SK-N-SH (cell line): ENCODE results near the gene ZNF484. TPM values are rescaled to one million over a fixed set of nuclear protein-coding genes. Genes with fewer than 3 reads are reported as not detected.
A peak's percentile ranks its signal among the peaks of the same experiment; 100 is the strongest.
"Not testable (repeated sequence)": the region's sequence is repeated elsewhere in the genome, so short reads cannot be mapped to it uniquely, and the experiment has no call there.

Experiments
- CTCF ChIA-PET: fragments of 300-600, 350-600 bp; formaldehyde crosslinking; extraction: SDS; loops from one replicate; lab custom pipeline; 2021; lab: Yijun Ruan, JAX
- POLR2A ChIA-PET: fragments of 350-600 bp; sonication (Branson Sonifier 250); formaldehyde crosslinking; extraction: SDS; loops from one replicate; lab custom pipeline; 2020; ENCODE audit warnings: antibody characterized with exemption, inconsistent platforms; lab: Yijun Ruan, JAX
- DNase-seq: peaks from one replicate; pipeline ENCODE4 v3.0.0; 2012
- H2AFZ ChIP-seq: fragments of 200-600 bp; sonication (generic); 2 replicates; pipeline ENCODE4 v1.8.1; 2016; ENCODE audit warnings: antibody characterized with exemption, mild to moderate bottlenecking, low read depth
- H3F3A ChIP-seq: fragments of 200-600 bp; sonication (generic); replicated peaks from 2 replicates; pipeline ENCODE3; 2016; ENCODE audit warnings: antibody characterized with exemption, mild to moderate bottlenecking; ENCODE audit not compliant: insufficient read depth
- H3K27ac ChIP-seq, 2 experiments: fragments of 200-500 bp in 1 of 2; fragments of 200-600 bp in 1 of 2; sonication (Bioruptor generic) in 1 of 2; sonication (generic), shearing (Covaris generic) in 1 of 2; 2 replicates each; pipeline versions ENCODE4 v1.5.1 to v1.6.1; 2014 to 2016; ENCODE audit warnings: low read depth in 2 of 2, inconsistent platforms in 1 of 2, low read length in 1 of 2, mild to moderate bottlenecking in 1 of 2, mixed read lengths in 1 of 2
- H3K27me3 ChIP-seq: fragments of 200-600 bp; sonication (generic), shearing (Covaris generic); 2 replicates; pipeline ENCODE4 v1.6.1; 2016; ENCODE audit warnings: mixed run types; ENCODE audit not compliant: insufficient read depth
- H3K36me3 ChIP-seq, 2 experiments: fragments of 200-500 bp in 1 of 2; fragments of 200-600 bp in 1 of 2; sonication (Bioruptor generic) in 1 of 2; sonication (generic) in 1 of 2; replicated peaks in 1 of 2; 2 replicates each; pipeline versions ENCODE3 to v1.5.1; 2014 to 2016; ENCODE audit warnings: low read length in 1 of 2, mild to moderate bottlenecking in 1 of 2; ENCODE audit not compliant: insufficient read depth in 2 of 2, control insufficient read depth in 1 of 2
- H3K4me1 ChIP-seq, 2 experiments: fragments of 200-500 bp in 1 of 2; fragments of 200-600 bp in 1 of 2; sonication (Bioruptor generic) in 1 of 2; sonication (generic), shearing (Covaris generic) in 1 of 2; 2 replicates each; pipeline versions ENCODE4 v1.5.1 to v1.6.1; 2014 to 2016; ENCODE audit warnings: low read depth in 1 of 2, low read length in 1 of 2, mixed run types in 1 of 2; ENCODE audit not compliant: insufficient read depth in 2 of 2, control insufficient read depth in 1 of 2
- H3K4me2 ChIP-seq: fragments of 200-600 bp; sonication (generic), shearing (Covaris generic); 2 replicates; pipeline ENCODE4 v1.6.1; 2017; ENCODE audit warnings: mixed run types
- H3K4me3 ChIP-seq, 2 experiments: fragments of 200-500 bp in 1 of 2; fragments of 200-600 bp in 1 of 2; sonication (Bioruptor generic) in 1 of 2; sonication (generic), shearing (Covaris generic) in 1 of 2; 2 replicates each; pipeline versions ENCODE4 v1.5.1 to v1.8.1; 2014 to 2016; ENCODE audit warnings: low read depth in 2 of 2, inconsistent platforms in 1 of 2, low read length in 1 of 2, mild to moderate bottlenecking in 1 of 2, mixed read lengths in 1 of 2, moderate library complexity in 1 of 2
- H3K79me2 ChIP-seq: fragments of 200-600 bp; sonication (generic); 2 replicates; pipeline ENCODE4 v1.8.1; 2017; ENCODE audit warnings: mild to moderate bottlenecking; ENCODE audit not compliant: insufficient read depth
- H3K9ac ChIP-seq: fragments of 200-600 bp; sonication (generic); 2 replicates; pipeline ENCODE4 v1.6.1; 2017; ENCODE audit warnings: mixed run types
- H3K9me2 ChIP-seq: fragments of 200-600 bp; sonication (generic); 2 replicates; pipeline ENCODE4 v1.6.1; 2017; ENCODE audit warnings: mixed run types
- H3K9me3 ChIP-seq: fragments of 200-600 bp; sonication (generic); 2 replicates; pipeline ENCODE4 v1.6.1; 2017; ENCODE audit warnings: mixed run types, mild to moderate bottlenecking, moderate library complexity
- H4K20me1 ChIP-seq: fragments of 200-600 bp; sonication (generic); 2 replicates; pipeline ENCODE4 v1.6.1; 2017; ENCODE audit warnings: mild to moderate bottlenecking, mixed run types; ENCODE audit not compliant: insufficient read depth
- EP300 ChIP-seq, 2 experiments: IDR thresholded peaks; 2 replicates each; pipeline versions ENCODE4 v1.4.0 to v1.6.1; 2012; ENCODE audit warnings: borderline replicate concordance in 1 of 2, low read depth in 1 of 2, low read length in 1 of 2
- EZH2phosphoT487 ChIP-seq: fragments of 200-600 bp; sonication (generic); IDR thresholded peaks from 2 replicates; pipeline ENCODE4 v1.6.1; 2017; ENCODE audit warnings: low read depth, mixed run types, mild to moderate bottlenecking, antibody characterized with exemption, moderate library complexity, borderline replicate concordance
- NFIC ChIP-seq: IDR thresholded peaks from 2 replicates; pipeline ENCODE4 v1.4.0; 2012; ENCODE audit warnings: borderline replicate concordance
- WGBS: methylation state at CpG from one replicate; pipeline ENCODE4 v1.1.6; 2017; ENCODE audit warnings: low lambda C conversion rate; 5-methylcytosine and 5-hydroxymethylcytosine counted together
- polyA plus RNA-seq, 3 experiments: library from polyadenylated mRNA; depleted of rRNA; stranded (reverse); fragments of >200 nt; gene quantifications; 2 replicates each; pipeline ENCODE4 v1.2.3, GENCODE V29; 2012
- TF ChIP-seq, protein P1 (sequence below): fragments of 200-600 bp; sonication (generic); IDR thresholded peaks from 2 replicates; pipeline ENCODE4 v1.6.1; 2017; ENCODE audit warnings: antibody characterized with exemption, mild to moderate bottlenecking, moderate library complexity

The ZNF484 gene
- polyA plus RNA-seq, 1 of the 3 experiments (the other 2 are of a cell fraction): 0.79 TPM

DNA sequence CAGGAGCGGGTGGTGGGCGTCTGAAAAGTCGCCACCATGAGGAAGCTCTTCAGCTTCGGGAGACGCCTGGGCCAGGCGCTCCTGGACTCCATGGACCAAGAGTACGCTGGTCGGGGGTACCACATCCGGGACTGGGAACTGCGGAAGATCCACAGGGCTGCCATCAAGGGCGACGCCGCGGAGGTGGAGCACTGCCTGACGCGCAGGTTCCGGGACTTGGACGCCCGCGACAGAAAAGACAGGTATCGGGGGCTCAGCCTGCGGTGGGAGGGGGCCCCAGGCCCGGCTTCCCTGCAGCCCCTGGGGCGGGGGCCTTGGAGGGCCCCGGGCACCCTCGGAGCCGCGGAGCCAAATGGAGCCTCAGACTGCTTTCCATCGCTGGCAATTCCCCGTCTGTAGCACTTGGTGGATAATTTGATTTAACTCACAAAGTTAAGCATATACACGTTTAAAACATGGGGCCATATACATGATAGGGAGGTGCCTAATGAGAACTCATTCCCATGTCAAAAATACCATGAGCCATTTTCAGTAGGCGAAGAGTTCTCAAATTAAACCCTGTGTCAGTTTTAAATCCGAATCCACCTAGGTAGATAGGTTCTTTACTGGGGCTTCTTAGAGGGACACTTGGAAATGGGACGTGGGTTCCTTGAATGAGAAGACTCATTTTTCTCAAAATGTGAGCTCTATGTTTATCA lies 68.1 kb downstream of the ZNF484 start:
- H3K79me2 ChIP-seq, H3K9ac ChIP-seq, H3K4me3 ChIP-seq, POLR2A ChIA-PET, H3K4me1 ChIP-seq, H3K36me3 ChIP-seq, H2AFZ ChIP-seq, H4K20me1 ChIP-seq, H3K9me2 ChIP-seq, H3F3A ChIP-seq, H3K9me3 ChIP-seq, H3K27ac ChIP-seq: not testable (repeated sequence)
- peak; percentile 31 for DNase-seq
- Histone ChIP-seq H3K4me2 (peak overlapping the region; percentile 41; the same call in 1 of the 2 replicates), H3K27me3 (peaks cover 75% of the 10 kb centered on the region)
- CTCF ChIA-PET: interaction anchor here (1.0 to 1.4 kb wide), 5 partner anchors 10 to 94 kb away, joined by 3 to 7 read pairs (median 4); no protein-coding TSS in a partner anchor
- 3% methylated on average over 29 of the region's 34 CpGs for WGBS

DNA sequence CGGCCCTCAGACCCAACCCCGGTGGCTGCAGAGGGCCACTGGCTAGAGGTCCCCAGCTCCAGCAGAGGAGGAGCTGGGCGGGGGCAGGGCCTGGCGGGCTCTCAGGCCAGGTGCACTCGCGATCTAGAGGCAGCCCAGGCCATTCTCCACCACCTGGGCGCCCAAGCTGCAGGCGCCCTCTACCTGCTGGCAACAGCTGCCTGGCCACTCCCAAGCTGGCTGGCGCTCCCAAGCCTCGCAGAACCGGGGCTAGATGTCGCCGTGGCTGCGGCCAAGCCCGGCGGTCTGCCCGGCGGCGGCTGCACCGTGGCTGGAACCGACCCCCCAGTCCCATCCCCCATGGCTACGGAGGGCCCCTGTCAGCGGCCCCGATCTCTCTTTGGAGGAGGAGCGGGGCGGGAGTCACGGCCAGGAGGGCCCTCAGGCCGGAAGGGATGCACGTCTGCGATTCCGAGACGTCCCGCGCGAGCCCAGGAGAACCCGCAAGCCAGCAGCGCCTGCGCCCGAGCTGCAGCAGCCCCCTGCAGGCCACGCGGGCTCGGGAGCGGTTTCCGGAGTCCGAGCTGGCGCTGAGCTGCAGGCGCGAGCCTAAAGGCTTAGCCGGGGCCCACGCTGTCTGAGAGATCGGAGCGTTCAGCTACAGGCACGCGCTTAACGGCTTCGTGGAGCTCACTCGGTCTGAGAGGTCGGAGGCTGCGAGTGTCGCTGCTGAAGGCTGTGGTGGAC lies 68.9 kb downstream of the ZNF484 start:
- Histone ChIP-seq H4K20me1 (no peaks in the 10 kb centered on the region), H3K79me2 (no peaks in the 10 kb centered on the region), H3K27me3 (peaks cover 78% of the 10 kb centered on the region), H3K36me3 (no peaks in the 10 kb centered on the region), H3K9me3 (no peaks in the 10 kb centered on the region), H3K4me1 (no peaks in the 10 kb centered on the region; a peak in 1 of 4 replicates), H3K27ac (no peak overlapping the region), H3F3A (no peaks in the 10 kb centered on the region), H2AFZ (peak overlapping the region; percentile 68; the same call in 1 of the 2 replicates), H3K9me2 (no peaks in the 10 kb centered on the region), H3K9ac (no peak overlapping the region), H3K4me2 (peak overlapping the region; percentile 41; the same call in 1 of the 2 replicates), H3K4me3 (no peak overlapping the region; a peak in 1 of 4 replicates)
- WGBS: 4% methylated on average over 12 of the region's 60 CpGs
- ChIA-PET CTCF (interaction anchor here (1.0 to 1.4 kb wide), 5 partner anchors 9 to 93 kb away, joined by 3 to 7 read pairs (median 4); no protein-coding TSS in a partner anchor), POLR2A (no interaction called here)
- peak; percentile 86 for DNase-seq
- TF ChIP-seq NFIC: no peak
- TF ChIP-seq, protein P1, sequence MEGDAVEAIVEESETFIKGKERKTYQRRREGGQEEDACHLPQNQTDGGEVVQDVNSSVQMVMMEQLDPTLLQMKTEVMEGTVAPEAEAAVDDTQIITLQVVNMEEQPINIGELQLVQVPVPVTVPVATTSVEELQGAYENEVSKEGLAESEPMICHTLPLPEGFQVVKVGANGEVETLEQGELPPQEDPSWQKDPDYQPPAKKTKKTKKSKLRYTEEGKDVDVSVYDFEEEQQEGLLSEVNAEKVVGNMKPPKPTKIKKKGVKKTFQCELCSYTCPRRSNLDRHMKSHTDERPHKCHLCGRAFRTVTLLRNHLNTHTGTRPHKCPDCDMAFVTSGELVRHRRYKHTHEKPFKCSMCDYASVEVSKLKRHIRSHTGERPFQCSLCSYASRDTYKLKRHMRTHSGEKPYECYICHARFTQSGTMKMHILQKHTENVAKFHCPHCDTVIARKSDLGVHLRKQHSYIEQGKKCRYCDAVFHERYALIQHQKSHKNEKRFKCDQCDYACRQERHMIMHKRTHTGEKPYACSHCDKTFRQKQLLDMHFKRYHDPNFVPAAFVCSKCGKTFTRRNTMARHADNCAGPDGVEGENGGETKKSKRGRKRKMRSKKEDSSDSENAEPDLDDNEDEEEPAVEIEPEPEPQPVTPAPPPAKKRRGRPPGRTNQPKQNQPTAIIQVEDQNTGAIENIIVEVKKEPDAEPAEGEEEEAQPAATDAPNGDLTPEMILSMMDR: peak; percentile 38

DNA sequence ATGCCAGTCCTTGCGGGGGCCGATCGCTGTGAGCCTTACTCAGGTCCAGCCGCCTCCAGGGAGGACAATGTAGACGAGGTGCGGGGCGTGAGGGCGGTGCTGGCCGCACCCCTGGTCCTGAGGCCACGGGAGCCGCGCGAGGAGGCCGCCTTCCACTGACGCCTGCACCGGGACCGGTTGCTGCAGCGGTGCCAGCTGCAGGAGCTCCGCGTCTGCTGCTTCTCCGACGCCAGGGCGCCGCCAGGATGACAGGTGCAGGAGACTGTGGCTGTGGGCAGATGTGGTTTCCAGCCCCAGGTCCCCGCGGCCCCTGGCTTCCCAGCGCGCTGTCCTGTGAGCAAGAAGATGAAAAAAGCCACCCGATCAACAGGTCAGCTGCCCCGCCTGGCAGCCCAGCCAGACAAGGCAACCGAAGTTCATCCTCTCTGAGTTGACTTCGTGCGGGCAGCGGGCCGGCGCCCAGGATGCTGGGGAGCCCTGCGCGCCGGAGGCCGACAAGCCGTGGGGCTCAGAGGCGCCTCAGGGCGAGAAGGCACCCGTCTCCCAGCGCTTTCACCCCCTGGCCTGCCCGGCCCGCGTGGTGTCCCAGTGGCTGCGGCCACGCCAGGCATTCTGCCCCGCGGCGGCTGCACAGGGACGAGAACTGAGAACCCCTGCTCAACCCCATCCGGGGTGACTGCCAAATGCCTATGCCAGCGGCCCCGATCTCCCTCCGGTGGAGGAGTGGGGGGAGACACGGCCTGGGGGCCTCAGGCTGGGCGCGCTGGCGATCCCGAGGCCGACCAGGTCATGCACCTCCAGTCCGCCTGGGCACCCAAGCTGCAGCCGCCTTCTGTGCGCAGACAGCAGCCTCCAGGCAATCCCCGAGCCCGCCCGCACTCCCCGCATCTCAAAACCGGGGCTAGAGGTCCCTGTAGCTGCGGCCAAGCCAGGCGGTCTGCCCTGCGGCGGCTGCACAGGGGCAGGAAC lies 69.8 kb downstream of the ZNF484 start:
- WGBS: 1% methylated on average over 13 of the region's 76 CpGs
- Histone ChIP-seq H3K4me3 (no peak overlapping the region), H3F3A (no peaks in the 10 kb centered on the region), H3K9me3 (no peaks in the 10 kb centered on the region), H3K27me3 (peaks cover 70% of the 10 kb centered on the region), H3K4me1 (no peaks in the 10 kb centered on the region; a peak in 1 of 4 replicates), H3K79me2 (no peaks in the 10 kb centered on the region), H3K9me2 (no peaks in the 10 kb centered on the region), H3K9ac (no peak overlapping the region), H3K4me2 (no peak overlapping the region; the same call in 1 of the 2 replicates), H2AFZ (no peak overlapping the region), H3K36me3 (no peaks in the 10 kb centered on the region), H4K20me1 (no peaks in the 10 kb centered on the region), H3K27ac (no peak overlapping the region)
- DNase-seq: peak; percentile 47
- peak; percentile 94; the same call in 1 of the 2 replicates for TF ChIP-seq EZH2phosphoT487
- no peak for TF ChIP-seq EP300 (IDR thresholded peaks at IDR 0.05; ENCODE audit: borderline replicate concordance in 1 of 2, low read depth in 1 of 2, low read length in 1 of 2)
- ChIA-PET POLR2A (no interaction called here), CTCF (interaction anchor here (1.4 kb wide), 2 partner anchors 8 to 12 kb away, joined by 4 to 6 read pairs; no protein-coding TSS in a partner anchor)
